Activated effector memory CD4-positive, alpha-beta T cell treated with anti-CD3 and anti-CD28 coated beads, Interleukin-2, amount 50 U/mL, for 16 hours (primary cell): ENCODE results near the gene LAD1.

ENCODE experiments used
- DNase-seq: peaks from one replicate; pipeline ENCODE4 v3.0.0-alpha.2; 2020

LAD1 gene

DNA sequence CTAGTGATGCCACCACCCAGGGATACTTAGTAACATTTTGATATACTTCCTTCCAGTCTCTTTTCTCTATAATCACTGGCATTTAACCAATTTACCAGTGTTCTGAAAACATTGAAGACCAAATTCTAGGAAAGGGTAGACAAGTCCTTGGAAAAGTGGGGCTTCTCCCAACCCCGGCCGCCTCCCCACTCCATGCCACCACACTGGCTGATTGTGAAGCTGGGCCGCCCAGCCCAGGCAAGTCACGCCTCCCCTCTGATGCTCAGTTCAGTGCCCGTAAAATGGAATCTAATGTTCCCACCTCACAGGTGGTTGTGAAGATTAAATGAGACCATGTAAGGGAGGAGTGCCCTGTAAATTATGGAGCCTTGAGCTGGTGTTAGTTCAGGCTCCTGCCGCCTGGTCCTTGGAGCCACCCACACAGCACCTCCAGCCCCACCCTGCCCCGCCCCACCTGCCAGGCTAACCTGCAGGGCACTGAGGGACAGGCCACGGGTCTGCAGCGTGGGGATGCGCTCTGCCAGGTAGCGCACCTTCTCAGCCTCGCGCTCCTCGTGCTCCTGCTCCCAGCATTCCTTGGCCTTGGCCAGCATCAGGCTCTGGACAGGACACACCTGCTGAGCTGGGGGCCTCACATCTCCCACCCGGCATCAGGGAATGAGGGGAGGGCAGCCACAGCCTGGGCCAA lies 15.1 kb upstream of the LAD1 start:
- DNase-seq, result no peak

DNA sequence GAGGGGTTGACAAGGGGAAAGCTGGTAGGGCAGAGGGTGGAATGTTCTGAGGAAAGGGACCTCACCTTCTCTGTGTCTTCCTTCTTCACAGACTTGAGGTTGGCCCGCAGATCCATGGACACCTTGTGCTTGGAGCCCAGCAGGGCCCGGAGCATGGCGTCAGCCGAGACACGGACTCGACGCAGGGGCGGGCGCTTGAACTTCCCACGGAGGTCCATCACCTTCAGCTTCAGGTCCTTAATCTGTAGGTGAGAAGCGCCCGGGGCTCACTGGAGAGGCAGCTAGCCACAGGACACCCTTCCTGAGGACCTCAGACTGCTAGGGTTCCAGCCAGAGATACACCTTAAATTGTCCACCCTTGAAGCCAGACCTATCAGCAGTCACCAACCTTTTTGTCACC lies 12.2 kb upstream of the LAD1 start:
- no peak for DNase-seq

DNA sequence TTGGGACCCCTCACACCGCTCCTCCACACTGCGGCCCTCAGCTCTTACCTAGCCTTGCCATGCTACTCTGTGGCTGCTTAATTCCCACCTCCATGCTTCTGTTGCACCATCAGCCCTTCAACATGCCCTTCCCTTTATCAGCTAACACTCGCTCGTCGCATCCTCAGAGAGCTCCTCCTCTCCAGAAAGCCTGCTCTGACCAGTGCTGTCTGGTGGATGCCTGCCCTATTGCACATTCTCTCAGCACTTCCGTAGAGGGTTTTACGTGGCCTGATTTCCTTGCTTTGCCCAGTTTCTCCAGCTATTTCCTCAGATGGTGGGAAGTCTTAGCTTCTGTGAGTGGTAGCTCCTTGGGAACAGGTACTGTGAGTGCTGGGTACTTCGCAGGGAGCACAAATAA lies 10.3 kb upstream of the LAD1 start:
- no peak for DNase-seq

DNA sequence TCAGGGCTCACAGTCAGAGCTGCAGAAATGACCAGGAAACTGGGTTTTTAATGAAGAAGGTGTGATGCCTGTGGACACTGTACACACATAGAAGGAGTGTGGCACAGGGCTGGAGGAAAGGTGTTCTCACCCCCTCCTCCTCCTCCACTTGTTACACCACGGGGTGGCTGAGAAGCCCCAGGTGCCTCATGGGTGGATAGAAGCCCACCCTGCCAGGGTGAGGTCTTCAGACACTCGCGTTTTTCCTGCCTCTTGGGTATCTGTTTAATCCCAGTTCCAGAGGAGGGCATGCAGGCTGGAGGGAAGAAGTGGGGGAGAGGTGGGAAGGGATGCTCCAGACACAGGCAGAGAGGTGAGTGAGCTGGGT lies 9.7 kb upstream of the LAD1 start:
- DNase-seq, result no peak

DNA sequence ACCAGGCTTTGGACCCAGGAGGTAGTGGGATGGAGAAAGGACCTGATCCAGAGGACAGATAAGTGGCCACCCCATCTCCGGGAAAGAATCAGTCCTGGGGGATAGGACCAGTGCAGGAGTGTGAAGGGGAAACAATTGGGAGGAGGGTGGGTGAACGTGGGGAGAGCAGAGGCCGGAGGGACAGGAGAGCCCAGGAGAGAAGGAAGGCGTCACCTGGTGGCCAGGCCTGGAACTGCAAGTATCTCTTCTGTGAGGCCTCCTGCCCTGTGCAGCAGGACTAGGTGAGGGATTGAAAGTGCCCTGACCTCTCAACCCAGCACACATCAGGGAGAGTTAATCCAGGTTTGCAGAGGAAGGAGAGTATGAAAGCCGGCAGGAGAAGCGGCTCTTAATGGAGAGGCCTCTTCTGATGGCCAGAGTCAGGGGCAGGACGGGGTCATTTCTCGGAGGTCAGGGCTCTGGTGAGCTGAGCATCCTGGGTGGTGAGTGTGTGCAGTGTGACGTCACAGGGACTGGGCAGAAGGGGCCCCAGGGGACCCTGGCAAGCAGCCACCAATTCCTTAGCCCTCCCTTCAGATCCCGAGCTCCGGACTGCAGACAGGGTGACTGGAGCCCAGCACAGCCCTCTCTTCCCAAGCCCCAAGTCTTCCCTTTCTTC lies 9.2 kb upstream of the LAD1 start:
- DNase-seq, result peak; percentile 88

DNA sequence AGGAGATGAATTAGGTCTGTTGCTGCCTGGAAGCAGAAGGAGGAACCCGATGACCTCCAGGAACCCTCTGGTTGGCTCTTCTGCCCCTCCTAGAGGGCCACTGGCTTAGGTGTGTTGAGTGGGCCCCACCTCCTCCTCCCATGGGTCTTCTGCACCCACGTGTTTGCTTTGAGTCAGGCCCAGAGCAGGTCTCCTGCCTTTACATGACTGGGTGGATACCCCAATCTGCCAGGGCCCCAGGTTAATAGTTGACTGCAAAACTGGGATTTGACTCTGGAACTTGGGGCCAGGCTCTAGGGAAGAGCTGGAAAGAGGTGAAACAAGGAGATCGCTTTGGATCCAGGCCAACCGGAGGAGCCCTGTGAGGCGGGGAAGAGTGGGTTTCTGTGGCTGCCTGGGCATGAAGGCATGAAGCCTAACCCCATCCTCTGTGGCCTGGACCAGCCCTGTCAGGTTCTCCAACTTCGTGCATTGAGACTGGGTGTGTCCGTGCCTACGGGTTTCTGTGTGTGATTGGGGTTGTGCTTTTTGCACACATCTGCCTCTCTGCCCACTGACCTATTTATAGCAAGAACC lies 7.8 kb upstream of the LAD1 start:
- DNase-seq, result no peak

DNA sequence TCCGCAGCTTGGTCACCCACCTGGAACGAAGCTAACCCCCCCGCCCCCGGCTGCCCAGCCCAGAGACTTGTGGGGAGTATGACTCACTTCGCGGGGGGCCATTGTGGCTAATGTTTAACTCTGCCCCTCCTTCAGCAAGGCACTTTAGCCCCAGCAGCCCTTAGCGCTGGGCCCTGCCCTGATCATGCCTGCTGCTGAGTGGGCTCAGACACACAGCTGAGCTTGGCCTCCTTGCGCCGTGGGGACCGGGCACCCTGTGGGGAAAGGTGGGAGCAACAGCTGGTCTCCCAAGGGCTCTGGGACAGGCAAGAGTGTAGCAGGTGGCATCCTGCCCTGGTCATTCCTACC lies 6.3 kb upstream of the LAD1 start:
- no peak for DNase-seq

DNA sequence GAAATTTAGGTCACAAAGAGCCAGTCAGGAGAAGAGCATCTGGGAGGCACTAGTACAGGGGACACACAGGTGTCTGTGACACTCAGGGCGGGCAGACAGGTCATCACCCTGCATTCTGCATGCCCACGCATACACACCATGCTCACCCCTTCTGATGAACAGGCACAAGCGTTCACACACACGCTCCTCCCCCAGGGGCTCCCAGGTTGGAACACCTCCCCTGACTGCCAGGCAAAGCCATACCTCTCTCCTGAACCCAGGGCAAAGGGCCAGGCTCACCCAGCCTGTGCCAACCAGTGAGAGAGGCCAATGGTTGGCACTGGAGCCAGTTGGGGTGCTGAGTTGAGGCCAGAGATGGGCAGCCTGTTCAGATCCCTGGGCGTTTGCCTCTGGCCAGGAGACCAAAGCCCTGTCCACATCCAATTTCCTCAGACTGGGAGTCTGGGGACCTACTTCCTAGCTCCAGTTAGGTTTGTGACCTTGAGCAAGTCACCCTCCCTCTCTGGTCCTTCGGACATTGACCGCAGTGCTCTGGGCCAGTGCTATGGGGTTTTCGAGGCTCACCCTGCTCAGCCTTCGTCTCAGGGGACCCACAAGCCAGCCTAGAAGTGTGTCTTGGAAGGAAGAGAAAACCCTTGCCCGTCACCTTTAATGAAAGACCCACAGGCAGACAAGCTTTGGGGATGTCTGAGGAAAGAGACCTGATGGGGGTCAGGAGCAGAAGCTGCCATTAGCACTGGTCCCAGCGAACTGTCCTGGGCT lies 5.8 kb upstream of the LAD1 start:
- no peak for DNase-seq

DNA sequence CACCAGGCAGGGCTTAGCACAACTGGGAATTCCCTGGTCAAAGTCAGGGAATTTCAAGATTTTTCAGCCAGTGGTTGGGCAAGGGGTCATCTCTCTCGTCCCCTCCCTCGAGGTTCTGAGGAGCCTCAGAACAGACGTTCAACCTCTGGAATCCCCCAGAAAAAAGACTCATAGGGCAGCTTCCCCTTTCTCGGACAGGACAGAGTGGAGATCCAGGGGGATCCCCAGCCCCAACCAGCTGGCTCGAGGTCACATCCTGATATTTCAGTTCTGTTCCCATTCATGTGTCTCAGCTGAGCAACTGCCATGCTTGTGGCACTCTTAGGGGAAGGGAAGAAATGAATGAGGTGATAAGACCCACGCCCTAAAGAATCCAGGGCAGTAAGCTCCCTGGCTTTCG lies 4.9 kb upstream of the LAD1 start:
- no peak for DNase-seq

DNA sequence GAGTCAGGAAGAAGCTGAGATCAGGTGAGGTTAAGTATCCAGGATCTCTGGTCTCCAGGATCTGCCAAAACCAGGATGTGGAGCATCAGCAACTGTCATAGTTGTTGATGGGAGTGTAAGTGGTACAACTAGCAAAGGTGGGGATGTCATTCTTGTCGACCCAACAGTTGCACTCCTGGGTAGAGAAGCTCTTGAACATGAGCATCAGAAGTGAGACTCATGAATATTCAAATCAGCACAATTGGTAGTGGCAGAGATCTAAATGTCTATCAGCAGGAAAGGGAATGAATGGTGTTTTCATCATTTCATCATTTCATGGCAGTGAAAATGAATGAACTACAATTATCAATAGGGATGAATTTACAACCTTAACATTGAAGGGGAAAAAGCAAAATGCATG lies 4.2 kb upstream of the LAD1 start:
- no peak for DNase-seq

DNA sequence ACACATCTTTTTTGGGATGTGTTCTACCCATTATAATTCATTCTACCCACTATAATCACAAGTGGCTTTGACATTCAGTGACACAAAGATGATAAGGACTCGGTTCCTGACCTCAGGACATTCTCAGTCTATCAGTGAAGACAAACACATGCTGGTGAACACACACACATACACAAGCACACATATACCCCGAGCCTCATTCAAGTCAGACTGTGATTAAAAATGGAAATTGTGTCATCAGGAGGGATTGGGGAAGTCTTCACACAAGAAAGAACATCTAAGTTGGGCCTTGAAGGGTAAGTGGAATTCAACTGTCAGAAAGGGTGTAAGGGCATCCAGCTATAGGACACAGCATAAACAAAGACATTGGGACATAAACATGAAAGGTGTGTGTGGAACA lies 2.6 kb upstream of the LAD1 start:
- no peak for DNase-seq

DNA sequence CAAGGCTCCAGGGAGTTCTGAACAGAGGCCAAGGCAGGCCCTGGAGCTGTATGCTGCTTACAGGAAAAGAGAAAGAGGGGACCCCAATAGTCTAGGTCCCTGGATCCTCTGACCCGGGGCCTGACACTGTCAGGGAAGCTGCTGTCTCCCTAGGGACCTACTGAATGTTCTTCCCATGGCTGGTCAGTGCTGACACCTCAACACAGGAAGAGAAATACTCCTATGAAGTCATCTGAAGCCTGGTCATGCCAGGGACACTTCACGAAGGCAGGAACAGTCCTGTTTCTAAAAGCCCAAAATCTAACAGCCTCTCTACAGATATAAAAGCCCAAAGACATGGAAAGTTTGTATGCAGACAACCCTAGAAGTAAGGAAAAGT lies 1.7 kb upstream of the LAD1 start:
- no peak for DNase-seq

DNA sequence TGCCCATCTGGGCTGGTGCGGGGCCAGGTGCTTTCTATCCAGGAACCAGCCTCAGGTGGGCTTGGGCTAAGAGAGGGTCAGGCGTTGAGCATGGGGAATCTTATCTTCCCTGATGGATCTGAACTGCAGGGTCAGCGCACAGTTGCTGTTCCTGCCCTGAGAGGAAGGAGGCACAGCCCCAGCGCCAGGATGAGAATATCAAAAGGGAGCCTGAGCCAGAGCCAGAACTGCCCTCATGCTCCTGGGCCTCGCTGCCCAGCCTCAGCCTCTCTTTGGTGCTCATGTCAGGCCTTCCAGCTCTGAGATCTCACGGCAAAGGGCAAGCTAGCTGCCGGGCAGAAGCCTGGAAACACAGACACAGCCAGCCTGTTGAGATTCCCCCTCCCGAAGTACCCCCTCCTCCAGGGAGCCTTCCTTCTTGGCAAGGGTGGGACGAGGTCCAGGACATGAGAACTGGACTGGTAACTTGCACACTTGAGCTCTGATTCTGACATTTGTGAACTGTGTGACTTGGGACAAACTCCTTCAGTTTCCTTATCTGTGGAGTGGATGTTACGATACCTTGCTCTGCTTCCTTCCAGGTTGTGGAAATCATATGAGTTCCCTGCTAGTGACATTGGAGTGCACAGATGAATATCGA lies 1.2 kb upstream of the LAD1 start:
- DNase-seq, result no peak

DNA sequence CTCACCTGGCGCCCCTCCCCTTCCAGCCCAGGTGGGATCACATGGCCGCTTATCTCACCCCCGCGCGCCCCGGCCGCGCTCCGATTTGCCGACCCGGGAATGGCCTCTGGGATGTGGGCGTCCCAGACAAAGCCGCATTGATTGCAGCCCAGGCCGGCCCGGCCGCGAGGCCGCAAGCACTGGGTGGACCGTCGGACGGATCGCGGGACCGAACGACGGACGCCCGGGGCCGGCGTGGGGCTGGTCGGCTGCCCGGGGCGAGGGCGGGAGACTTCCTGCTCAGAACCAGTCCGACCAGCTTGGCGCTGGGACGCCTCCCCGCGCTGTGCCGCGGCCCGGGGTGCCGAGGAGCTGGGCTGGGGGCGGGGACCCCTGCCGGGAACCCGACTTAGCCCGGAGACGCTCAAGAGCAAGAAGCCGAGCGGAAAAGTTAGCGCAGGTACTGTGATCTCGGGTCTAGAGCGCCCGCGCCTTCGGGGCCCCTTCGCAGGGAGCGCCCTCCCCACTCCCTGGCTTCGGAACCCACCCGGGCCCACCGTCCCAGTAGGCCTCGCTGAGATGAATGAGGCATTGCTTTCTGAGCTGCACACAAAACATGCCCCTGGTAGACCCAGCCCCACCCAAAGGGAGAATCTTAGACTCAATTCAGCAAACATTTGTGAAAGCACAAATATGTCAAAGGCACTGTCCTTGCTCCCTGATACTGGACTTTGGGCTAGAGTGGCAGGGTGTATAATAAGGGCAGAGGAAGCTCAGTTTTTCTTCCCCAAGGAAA lies 415 bp upstream of the LAD1 start:
- no peak for DNase-seq

DNA sequence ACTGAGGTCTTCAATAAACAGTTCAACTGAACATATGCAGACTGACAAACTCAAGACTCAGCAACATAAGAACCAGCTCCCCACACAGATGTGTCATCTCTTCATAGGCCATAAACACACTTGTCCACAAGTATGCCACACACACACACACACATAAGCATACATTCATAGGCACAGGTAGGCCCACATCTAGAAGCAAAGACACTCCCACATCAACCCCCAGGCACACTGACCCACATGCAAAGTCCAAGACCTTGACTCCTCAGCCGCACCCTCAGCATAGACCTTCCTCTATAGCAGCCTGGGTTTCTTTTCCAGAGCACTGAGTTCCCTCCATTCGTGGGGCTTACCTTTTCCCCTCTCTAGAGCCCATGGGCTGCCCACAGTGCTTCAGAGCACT lies 1.4 kb downstream of the LAD1 start:
- no peak for DNase-seq

DNA sequence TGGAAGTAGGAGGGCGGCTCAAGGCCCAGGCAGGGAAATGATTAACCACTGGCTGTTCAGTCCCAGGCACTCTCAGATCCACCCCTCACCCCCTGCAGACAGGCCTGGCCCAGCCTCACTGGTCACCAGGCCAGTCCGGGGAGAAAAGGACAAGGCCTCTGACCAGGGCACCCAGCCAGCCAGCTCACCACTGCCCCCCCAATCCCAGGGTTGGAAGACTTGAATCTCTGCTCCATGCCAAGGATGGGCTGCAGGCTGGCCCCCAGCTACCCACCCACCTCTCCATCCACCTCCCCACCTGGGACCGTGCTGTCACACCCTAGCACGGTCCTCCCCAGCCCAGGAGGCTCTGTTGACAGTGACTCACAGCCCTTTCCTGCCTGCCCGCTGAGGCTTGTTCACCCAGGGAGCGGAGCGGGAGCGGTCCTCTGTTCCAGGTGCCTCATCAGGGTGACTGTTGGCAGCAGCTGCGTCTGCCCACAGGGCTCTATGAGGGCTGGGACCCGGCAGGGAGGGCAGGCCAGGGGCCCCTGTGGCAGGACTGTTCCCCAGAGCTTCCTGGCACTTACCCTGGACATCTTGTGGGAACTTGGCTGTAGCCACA lies 2.2 kb downstream of the LAD1 start:
- no peak for DNase-seq

DNA sequence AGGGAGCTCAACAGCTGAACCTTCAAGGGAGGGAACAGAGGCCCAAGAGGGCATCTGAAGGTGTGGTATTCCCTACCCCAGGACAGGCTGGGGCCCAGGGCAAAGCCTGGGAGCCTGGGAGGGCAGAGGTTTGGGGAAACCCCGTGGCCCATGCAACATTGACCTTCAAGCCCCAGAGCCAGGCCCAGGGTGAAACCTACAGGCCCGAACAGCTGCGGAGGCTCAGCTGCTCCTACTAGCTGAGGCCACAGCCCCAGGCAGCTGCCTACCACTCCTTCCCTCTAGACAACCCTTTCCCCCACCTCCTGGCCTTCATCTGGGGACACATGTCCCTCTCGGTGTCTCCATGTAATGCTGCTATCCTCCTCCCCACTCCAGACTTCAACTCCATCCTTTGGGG lies 3.2 kb downstream of the LAD1 start:
- DNase-seq, result no peak

DNA sequence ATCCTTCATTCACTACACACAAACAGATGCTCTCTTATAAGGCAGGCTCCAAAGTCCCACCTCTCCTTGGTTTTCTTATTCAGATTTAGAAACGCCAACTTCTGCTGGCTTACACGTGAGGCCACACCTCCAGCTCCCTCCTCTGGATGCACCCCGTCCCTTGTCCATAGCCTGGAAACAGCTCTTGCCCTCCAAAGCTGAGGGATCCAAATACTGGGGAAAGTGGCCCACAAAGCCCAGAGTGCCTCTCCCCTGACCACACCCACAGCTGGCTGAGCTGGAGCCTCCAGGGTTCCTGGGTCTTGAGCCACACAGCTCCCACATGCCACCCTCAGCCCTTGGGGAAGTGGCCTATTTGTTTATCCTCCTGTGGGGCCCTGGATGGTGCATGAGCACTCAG lies 4.5 kb downstream of the LAD1 start:
- DNase-seq, result no peak

DNA sequence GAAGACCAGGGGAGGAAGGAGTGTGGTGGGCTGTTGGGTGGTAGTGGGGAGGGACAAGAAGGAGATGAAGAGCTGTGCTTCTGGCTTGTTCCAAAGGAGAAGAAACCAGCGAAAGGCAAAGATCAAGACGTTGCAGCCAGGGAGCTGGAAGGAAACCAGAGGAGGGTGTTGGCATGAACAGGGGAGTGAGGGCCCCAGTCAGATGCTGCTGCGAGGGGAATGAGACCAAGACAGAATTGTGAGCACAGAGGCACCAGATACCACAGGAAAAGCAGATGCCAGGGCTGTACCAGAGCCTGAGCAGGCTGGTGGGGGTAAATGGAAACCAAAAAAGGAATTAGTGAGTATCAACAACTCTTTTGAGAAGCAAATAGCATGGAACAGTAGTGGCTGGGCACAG lies 6.0 kb downstream of the LAD1 start:
- no peak for DNase-seq

DNA sequence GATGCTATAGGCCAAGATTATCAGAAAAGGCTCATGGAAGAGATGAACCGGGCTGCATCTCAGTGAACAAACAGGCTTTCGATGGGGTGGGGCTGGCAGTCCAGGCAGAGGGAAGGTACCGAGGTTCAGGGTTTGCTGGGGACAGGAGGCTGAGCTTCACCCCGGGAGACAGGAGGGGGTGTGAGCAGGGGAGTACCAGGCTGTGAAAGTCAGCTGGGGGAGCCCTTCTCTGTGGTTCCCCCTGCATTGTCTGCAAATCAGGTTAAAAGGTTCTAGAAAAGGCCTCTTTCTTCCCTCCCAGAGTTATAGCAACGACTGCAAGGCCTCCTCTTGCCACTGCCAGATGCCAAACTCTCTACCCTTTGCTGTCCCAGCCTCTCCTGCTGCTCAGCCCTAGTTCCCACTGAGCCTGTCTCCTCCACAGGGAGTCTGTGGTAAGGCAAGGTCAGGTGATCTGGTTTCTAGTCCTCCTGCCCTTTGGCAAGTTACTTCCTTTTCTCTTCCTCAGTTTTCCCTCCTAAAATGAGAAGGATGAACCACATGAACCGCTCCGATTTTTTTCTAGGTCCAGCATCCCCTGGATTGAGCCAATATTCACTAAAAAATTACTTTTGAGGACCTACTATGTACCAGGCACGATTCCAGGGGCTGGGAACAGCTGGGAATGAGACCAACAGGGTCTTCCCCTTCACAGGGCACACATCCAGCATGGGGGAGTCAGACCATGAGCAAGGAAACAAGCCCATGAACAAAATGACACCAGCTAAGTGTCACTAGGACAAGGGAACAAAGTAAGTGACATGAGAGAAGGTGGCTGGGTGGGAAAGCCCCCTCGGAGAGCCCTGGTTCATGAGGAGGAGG lies 7.2 kb downstream of the LAD1 start:
- no peak for DNase-seq

DNA sequence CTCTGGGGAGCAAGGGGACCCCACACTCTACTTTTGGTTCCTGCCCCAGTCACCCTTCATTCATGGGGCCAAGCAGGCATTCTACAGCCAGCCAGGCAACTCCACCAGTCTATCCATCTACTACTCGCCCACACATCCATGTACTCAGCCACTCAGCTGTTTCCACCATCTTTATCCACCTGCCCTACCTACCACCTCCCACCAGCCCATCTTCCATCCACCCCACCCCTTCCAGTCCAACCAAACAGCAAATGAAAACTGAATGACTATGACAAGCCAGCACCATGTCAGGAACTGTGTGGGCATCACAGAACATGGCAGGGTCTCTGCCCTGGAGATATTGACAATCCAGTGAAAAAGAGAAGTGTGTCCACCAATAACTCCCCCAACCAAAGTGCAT lies 7.9 kb downstream of the LAD1 start:
- no peak for DNase-seq

DNA sequence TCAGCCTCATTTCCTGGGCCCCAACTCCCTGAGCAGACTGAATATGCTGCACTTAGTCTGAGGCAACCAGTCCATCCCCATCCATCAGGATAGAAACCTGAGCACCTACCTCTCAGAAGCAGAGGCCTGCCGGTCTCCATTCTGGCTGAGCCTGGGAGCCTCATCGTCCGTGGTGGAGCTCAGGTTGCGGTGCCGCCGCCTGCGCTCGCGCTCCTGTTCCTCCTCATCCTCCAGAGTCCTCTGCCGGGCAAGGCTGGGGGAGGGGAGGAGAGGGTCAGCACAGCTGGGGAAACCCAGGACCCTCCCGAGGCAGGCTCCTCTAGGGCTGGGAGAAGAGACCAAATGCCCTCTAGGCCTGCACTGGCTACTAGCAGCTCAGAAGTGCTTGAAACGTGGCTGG lies 10.1 kb downstream of the LAD1 start:
- no peak for DNase-seq
